HG02678 (cell line): ENCODE measurements around the gene MRPS30.
A peak's percentile ranks its signal among the peaks of the same experiment; 100 is the strongest.
"Not testable (repeated sequence)": the region's sequence is repeated elsewhere in the genome, so short reads cannot be mapped to it uniquely, and the experiment has no call there.

Experiments
- ATAC-seq: cut with Tn5 transposase; IDR thresholded peaks from one replicate; pipeline ENCODE4 v1.9.1; 2021; ENCODE audit warnings: mild to moderate bottlenecking, moderate library complexity; ENCODE audit not compliant: unreplicated experiment

The MRPS30 gene

DNA sequence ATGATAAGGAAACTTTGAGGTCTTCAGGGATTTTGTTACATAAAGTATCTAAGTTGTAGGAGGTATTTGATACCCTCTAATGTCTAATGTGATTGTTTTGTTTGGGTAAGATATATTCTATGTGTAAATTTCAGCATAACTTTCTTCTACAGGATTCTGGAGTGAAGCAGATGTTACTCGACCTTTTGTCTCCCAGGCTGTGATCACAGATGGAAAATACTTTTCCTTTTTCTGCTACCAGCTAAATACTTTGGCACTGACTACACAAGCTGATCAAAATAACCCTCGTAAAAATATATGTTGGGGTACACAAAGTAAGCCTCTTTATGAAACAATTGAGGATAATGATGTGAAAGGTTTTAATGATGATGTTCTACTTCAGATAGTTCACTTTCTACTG, 6.0 kb downstream of the MRPS30 start:
- ATAC-seq, result no peak

DNA sequence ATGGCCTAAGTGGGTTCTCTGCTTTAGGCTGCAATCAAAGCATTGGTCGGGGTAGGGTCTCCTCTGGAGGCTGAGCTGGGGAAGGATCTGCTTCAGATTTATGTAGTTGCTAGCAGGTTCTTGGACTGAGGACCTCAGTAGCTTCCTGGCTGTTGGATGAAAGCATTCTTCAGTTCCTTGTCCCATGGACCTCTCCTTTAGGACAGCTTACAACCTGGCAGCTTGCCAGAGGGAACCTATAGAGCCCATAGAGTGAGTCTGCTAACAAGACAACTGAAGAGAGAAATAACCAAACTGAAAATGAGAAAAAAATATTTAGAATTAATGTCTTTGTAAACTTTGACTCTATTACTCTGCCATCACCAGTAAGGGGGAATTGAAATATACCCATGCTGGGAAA, 12.4 kb downstream of the MRPS30 start:
- ATAC-seq, result no peak

DNA sequence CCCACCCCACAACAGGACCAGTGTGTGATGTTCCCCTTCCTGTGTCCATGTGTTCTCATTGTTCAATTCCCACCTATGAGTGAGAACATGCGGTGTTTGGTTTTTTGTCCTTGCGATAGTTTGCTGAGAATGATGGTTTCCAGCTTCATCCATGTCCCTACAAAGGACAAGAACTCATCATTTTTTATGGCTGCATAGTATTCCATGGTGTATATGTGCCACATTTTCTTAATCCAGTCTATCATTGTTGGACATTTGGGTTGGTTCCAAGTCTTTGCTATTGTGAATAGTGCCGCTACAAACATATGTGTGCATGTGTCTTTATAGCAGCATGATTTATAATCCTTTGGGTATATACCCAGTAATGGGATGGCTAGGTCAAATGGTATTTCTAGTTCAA, 15.9 kb downstream of the MRPS30 start:
- ATAC-seq, result not testable (repeated sequence)

DNA sequence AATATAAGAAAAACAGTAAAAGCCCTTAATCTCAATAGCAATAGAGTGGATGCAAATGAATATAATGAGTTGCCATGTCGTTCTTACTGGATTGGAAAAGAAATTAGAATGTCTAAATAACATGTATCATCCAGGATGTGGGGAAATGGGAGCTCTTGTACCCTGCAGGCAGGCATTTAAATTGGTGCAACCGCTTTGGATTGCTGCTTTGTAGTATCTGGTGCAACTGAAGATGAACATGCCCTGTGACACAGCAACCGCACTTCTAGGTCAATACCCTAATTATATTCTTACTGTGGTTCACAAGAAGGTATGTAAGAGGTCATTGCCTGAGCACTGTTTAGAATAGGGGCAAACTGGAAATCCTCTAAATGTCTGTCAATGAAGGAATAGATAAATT, 18.9 kb downstream of the MRPS30 start:
- no peak for ATAC-seq

DNA sequence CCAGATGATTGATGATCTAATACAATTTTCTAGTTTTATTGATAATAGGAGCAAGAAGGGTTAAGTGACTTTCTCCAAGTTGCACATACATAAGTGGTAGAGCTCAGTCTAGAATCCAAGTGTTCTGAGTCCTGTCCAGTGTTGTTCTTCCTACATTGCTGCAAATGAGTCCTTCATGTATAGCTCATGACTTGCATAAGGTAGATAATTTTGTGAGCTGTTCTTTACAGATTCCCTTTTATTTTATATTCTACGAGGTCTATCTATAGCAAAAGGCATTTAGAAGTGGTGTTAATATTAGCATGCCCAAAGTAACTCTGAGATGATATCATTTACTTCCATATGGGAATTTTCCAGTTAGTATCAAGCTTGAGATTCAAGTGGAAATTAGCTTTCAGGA, 20.0 kb downstream of the MRPS30 start:
- no peak for ATAC-seq

DNA sequence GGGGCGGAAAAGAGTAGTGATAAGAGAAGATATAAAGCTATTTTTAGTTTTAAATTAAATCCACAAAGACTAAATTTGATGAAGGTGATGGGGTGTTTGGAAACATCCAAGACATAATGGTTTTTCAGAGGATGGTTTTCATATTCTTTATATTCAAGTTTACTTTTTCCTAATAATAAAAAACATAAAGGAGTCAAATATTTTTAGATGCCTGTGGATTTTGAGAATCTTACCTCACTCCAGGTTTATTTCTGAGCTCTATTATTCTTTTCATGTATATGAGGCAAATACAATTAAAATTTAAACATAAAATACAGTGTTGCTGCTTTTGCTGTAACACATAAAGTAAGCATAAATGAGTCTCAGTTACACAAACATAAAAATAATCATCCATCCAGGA, 22.2 kb downstream of the MRPS30 start:
- no peak for ATAC-seq

DNA sequence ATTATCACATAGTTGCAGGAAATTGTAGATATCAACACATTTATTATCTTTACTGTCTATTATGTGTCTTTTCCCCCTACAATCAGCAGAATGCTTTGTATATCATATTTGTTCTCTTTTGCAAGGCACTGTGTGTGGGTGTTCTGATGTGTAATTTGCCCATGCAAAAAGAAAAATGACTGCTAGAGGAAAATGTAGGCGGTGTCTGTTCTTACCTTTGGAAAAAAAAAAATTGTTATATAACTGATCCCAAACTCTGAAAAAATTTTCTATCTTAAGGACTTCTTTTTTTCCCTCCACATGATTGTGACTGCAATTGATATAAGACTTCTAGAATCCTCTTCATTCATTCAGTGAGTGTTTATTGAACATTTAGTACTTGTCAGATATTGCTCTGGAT, 24.5 kb downstream of the MRPS30 start:
- no peak for ATAC-seq

DNA sequence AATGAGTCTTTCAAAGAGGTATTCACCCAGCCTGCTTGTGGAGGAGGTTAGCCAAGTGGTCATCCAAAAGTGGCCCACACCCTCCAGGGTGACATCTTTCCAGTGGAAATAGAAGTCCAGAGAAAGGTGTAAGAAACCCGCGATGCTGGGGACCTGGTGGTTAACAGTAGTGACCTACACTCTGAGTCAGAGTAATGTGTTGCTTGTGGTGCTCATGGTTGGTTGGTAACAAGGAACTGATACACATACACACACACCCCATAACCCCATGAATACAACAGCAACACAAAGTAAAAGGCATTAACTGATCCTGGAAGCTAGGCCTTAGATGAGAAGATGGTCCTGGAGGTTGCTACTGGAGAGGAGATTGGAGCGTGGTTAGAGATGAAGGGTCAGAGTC, 26.9 kb downstream of the MRPS30 start:
- ATAC-seq, result no peak

DNA sequence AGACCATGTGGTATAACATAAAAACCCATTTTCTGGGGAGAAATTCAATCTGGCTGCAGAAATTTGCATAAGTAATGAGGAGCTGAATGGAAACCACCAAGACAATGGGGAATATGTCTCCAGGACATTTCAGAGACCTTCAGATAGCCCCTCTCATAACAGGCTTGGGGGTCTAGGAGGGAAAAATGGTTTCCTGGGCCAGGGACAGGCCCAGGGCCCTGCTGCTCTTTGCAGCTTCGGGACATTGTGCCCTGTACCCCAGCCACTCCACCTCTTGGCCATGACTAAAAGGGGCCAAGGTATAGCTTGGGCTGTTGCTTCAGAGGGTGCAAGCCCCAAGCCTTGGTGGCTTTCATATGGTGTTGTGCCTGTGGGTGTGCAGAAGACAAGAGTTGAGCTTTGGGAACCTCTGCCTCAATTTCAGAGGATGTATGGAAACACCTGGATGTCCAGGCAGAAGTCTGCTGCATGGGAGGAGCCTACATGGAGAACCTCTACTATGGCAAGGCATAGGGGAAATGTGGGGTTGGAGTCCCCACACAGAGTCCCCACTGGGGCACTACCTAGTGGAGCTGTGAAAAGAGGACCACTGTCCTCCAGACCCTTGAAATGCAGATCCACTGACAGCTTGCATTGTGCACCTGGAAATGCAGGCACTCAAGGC, 30.4 kb downstream of the MRPS30 start:
- no peak for ATAC-seq

DNA sequence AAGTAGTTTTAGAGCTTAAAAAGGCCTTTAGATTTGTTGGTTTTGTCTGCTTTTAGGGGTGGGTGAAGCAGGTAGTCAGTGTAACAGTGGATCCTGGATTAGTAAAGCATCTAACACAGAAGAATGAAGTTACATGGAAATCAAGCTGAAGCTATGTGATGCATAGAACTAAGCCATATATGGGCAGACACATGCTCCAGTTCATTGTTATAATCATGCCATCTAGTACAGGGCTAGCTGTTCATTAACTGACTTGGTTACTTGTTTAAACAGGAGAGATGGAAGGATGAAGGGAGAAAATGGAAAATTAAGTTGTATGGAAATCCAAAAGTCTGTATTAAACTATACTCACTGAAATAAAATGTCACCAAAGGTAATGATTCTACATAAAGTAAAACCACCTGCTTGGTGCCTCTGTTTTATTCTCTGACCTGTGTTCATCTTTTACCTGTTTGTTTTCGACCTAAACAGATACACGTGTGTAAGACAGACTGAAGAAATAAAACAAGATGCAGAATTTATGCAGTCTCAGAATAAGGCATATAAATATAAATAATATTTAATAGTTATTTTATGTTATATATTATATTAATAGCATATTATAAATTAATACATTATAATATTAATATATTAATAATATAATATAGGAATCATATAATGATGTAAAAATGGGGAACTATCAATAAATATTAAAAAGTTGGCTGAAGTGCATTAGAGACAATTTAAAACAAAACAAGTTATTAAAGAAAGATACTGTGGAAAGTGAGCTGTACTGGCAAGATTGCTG, 33.9 kb downstream of the MRPS30 start:
- ATAC-seq, result no peak

DNA sequence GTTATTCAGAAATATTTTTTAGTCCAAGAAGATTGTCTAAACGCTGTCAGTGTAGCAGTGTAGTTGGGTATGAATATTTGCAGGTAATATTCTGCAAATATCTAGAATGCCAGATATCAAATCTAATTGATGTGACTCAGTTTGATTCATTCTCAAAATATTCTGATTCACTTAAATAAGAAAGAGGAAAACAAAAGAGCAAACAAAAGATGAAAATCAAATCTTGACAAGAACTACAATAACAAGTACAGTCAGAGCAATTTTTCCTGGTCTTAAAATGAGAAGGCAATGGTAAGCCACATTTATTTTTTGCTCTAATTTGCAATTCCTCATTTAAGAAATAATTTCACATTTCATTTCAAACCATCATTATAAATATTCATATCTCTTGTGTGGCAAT, 36.0 kb downstream of the MRPS30 start:
- no peak for ATAC-seq

DNA sequence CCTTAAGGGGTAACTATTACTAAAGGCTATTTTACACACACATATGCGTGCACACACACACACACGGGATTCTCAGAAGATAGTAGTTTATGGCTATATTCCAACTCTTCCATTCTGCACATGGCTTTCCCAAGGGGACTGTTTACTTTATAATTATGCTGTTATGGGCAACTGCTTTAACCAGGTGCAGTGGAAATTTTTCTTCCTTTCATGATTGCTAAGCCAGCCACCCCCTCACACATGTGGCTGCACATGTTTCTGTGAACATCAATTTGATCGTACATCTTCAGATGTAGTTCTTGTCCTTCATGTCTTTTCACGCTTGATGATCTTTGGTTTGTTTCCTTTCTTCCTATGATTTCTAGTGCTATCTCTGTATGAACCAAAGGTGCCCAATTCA, 37.0 kb downstream of the MRPS30 start:
- ATAC-seq, result no peak

DNA sequence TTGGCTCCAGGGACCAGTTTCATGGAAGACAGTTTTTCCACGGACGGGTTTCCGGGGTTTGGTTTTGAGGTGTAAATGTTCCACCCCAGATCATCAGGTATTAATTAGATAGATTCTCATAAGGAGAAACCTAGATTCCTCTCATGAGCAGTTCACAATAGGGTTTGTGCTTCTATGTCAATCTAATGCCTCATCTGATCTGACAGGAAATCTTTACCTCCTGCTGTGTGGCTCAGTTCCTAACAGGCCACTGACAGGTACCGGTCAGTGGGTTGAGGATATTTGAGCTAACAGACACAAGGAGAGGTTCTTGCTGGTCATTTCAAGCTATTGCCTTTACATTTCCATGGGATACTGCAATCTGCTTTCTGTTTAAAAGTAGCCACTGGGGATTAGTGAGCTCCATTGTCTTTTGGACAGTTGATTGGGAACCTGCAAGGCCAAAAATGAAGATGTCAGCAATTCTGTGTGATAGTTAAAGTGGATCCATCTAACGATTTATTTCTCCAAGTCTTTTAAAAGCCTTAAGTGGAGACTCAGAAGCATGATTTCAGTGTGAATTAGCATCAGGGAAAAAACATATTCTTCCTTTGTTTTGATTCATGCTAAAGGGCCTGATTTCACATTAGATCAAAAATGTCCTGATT, 38.6 kb downstream of the MRPS30 start:
- no peak for ATAC-seq

DNA sequence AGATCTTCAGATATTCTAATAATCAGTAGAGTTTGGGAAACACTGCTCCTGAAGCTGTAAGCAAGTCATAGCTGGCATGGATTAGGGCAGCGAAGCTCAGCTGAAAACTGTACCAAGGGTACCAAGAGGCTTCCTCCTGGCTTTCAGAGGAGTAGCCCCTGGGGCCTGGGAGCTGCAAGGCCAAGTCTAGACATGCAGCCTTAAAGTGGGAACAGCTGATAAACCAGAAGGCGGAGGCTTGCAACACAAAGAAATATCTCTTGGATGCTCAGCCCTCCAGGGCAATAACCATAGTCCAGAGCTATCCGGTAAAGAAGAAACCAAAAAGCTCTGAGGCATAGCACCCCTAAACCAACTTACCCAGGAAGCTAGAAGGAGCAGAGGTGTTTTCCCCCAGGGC, 51.5 kb downstream of the MRPS30 start:
- no peak for ATAC-seq

DNA sequence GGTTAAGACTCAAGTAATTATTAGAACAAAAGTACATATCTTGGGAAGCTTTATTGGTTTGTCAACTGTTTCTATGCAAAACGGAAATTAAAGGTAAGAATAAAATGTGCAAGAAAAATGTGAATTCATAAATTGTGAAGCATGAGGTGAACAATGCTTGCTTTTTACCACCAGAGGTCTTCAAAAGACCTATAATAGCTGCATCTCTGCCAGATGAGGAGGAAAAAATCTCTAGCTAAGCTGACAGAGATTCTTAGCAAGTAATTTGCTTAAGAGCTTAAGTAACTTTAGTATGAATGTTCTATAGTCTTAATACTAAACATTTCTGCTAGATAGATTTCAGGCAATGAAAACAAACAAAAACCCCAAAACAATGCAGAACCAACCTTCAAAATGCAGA, 54.1 kb downstream of the MRPS30 start:
- peak; percentile 64 for ATAC-seq
